Muscle layer of duodenum (tissue), 2 donors: ENCODE data around the gene SNX21.

ENCODE experiments used
- H3K27ac ChIP-seq: one replicate; pipeline ENCODE4 v1.7.0; 2013; ENCODE audit warnings: mild to moderate bottlenecking, low read length
- H3K27me3 ChIP-seq: one replicate; pipeline ENCODE4 v1.7.0; 2013; ENCODE audit warnings: low read depth, mild to moderate bottlenecking, control low read depth, low read length
- H3K36me3 ChIP-seq, 2 donors: one replicate each; pipeline ENCODE4 v1.7.0; 2013; ENCODE audit warnings: low read length in 2 of 2, control low read depth in 1 of 2, mild to moderate bottlenecking in 1 of 2; ENCODE audit not compliant: insufficient read depth in 2 of 2, control insufficient read depth in 1 of 2
- H3K4me1 ChIP-seq, 2 donors: one replicate each; pipeline ENCODE4 v1.7.0; 2013; ENCODE audit warnings: low read length in 2 of 2, mild to moderate bottlenecking in 2 of 2, control low read depth in 1 of 2, moderate library complexity in 1 of 2; ENCODE audit not compliant: insufficient read depth in 2 of 2, control insufficient read depth in 1 of 2
- H3K4me3 ChIP-seq, 2 donors: one replicate each; pipeline ENCODE4 v1.7.0; 2013; ENCODE audit warnings: low read length in 2 of 2, low read depth in 1 of 2, mild to moderate bottlenecking in 1 of 2
- H3K9me3 ChIP-seq, 2 donors: one replicate each; pipeline ENCODE4 v1.7.0; 2013; ENCODE audit warnings: low read length in 2 of 2, control low read depth in 1 of 2, mild to moderate bottlenecking in 1 of 2; ENCODE audit not compliant: control insufficient read depth in 1 of 2
- donor health status: healthy.

Gene SNX21

DNA sequence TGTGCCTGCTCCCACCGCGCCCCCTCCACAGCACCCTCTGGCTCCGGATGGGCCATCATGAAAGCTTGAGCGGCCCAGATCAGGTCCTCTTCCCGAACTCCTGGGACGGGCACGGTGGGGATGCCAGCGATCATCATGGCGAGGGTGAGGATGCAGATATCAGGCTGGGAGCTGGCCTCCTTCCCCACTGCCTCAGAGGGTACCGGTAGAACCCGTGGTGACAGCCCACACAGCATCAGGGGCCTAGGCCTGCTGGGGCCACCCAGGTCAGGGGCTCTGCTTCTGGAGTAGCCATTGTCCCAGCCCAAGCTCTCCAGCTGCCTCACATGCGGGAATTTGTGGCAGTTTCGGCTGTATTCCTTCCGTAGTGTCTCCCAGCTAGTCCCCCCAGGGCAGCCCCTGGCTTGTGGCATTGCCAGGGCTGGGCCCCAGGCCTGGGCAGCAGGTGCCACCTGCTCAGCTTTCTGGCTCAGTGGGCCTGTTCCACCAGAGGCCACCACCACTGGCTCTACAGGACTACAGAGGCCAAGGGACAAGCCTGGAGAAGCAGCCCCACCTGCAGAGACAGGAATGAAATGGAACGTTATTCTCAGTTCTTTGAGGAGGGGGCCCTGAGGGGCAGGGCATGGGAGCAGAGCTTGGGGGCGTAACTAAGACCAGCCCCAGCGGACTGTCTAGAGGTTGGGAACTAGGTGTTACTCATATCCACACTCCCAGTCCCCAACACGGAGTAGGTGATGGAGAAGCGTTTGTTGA is 53.2 kb downstream of the SNX21 start:
- peaks cover 0 to 34% of the 10 kb centered on the region in 2 donors for H3K4me1 ChIP-seq

DNA sequence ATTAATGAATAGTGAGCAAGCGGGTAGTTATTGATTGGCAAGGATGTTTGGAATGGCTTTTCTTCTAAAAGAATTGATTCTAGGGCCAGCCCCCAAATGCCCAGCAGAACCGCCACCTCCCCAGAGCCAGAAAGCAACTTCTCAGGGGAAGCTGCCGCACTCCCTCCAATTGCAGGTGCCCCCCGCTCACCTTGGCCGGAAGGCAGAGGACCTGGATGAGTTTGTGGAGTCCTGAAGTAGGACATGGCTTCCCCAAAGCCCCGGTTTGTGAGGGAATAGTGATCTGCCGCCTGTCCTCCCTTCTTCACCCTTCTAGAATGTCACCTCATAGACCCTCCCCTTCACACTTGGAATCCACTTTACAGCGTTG is 53.7 kb downstream of the SNX21 start, which contains the start of gene SPATA25:
TSS of gene SPATA25 (minus strand) at position 277 of the 370 bp plus-strand sequence. CDS start at position 245, 32 bp downstream.
- Histone ChIP-seq H3K4me1 (peaks cover 5 to 35% of the 10 kb centered on the region in 2 donors), H3K27ac (no peak within 1 kb of the TSS), H3K4me3 (no peak within 1 kb of the TSS), H3K27me3 (no peaks in the 10 kb centered on the region), H3K9me3 (no peaks in the 10 kb centered on the region), H3K36me3 (peaks cover 20 to 40% of the 10 kb centered on the region in 2 donors)

More for the DNA sequence above, 53.2 kb downstream of the SNX21 start:
- Histone ChIP-seq H3K9me3 (no peaks in the 10 kb centered on the region), H3K4me3 (no peak overlapping the region), H3K27ac (no peak overlapping the region), H3K27me3 (no peaks in the 10 kb centered on the region), H3K36me3 (peaks cover 20 to 43% of the 10 kb centered on the region in 2 donors)

DNA sequence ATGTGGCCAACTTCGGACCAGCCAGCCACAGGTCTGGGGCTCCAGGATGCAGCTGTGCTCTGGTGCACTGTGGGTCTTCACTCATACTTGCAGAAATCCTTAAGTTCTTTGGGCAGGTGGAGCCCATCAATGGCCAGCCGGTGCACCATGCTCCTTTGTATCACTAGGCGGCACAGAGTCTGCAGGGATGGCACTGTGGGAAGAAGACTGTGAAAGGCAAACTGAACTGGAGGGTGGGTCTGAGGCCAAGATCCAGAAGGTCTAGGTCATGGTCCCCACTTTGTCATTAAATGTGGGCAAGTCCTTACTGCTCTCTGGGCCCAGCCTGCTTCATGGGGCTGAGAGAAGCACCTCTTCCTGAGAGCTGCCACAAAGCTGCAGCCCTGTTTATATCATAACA is 55.1 kb downstream of the SNX21 start:
- Histone ChIP-seq H3K27me3 (no peaks in the 10 kb centered on the region), H3K4me3 (no peak overlapping the region), H3K9me3 (no peaks in the 10 kb centered on the region), H3K4me1 (peaks cover 12 to 39% of the 10 kb centered on the region in 2 donors), H3K36me3 (peaks cover 10 to 34% of the 10 kb centered on the region in 2 donors), H3K27ac (no peak overlapping the region)

DNA sequence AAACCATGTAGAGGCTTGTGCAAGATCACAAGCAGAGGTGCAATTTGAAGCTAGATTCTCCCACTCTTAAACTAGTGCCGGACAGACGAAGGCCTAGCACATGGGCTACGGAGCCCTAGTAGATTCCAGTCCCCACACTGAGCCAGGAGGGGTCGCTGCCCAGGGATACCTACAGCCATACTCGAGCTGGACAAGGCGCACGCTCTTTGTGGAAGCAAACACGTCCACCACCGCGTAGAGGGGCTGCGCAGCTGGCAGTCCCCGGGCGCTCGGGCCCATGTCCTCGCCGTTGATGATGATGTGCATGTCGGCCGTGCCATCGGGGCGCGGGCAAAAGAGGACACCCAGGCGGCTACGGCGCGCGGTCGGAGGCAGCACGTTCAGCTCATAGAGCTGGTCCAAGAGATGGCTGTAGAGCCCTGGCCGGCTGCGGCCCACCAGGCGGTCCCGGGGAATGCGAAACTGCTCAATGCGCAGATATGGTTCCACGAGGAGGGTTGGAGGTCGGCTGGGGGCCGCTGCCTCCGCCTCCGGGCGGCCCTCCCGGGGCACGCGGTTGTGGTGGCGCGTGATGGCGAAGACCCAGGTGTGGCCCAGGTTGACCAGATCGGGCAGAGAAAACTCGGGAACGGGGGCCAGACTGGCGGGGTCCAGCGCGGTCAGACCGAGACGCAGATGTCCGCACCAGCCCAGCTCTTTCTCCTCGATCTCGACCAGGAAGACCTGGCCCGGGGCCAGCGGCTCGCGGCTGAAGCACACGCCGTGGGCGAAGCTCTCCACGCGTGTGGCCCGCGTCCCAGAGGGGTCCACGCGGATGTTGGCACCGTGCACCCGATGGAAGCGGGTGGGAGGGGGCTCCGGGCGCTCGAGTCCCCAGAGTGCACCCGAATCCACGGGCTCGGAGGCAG is 56.7 kb downstream of the SNX21 start:
- H3K27ac ChIP-seq, result peak overlapping the region; percentile 63
- H3K36me3 ChIP-seq, result peaks cover 17 to 40% of the 10 kb centered on the region in 2 donors
- peaks cover 12 to 32% of the 10 kb centered on the region in 2 donors for H3K4me1 ChIP-seq
- no peaks in the 10 kb centered on the region for H3K9me3 ChIP-seq
- H3K4me3 ChIP-seq, result peak overlapping the region; percentile 69 to 95
- H3K27me3 ChIP-seq, result no peaks in the 10 kb centered on the region

DNA sequence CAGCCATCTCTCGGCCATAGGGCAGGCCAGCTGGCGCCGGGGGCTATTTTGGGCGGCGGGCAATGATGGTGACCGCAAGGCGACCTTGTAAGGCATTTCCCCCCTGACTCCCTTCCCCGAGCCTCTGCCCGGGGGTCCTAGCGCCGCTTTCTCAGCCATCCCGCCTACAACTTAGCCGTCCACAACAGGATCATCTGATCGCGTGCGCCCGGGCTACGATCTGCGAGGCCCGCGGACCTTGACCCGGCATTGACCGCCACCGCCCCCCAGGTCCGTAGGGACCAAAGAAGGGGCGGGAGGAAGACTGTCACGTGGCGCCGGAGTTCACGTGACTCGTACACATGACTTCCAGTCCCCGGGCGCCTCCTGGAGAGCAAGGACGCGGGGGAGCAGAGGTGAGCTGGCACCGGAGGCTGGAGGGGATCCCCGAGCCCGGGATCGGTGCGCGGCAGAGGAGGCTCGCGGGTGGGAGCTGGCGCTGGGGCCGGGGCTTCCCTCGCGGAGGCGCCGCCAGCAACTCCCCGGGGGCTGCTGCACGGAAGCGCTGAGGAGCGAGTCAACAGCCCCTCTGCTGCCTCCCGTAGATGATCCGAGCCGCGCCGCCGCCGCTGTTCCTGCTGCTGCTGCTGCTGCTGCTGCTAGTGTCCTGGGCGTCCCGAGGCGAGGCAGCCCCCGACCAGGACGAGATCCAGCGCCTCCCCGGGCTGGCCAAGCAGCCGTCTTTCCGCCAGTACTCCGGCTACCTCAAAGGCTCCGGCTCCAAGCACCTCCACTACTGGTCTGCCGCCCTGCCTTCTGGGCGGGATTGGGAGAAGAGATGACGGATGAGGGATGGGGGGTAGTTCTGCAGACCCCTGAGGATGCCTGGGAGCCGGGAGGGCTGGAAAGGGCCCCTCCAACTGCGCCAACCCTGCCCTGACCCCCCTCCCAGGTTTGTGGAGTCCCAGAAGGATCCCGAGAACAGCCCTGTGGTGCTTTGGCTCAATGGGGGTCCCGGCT is 57.7 kb downstream of the SNX21 start, which contains the start of the genes CTSA and NEURL2:
TSS of gene CTSA (plus strand) at position 351 of the 999 bp plus-strand sequence. CDS start at position 585, 234 bp downstream.
TSS of gene NEURL2 (minus strand) at position 224 of the 999 bp plus-strand sequence. CDS start at position 7, 217 bp downstream.
- Histone ChIP-seq H3K9me3 (no peaks in the 10 kb centered on the region), H3K4me3 (peak within 1 kb of the TSS; percentile 69 to 95), H3K27ac (peak within 1 kb of the TSS; percentile 63), H3K36me3 (peaks cover 17 to 39% of the 10 kb centered on the region in 2 donors), H3K4me1 (peaks cover 12 to 30% of the 10 kb centered on the region in 2 donors), H3K27me3 (no peaks in the 10 kb centered on the region)

DNA sequence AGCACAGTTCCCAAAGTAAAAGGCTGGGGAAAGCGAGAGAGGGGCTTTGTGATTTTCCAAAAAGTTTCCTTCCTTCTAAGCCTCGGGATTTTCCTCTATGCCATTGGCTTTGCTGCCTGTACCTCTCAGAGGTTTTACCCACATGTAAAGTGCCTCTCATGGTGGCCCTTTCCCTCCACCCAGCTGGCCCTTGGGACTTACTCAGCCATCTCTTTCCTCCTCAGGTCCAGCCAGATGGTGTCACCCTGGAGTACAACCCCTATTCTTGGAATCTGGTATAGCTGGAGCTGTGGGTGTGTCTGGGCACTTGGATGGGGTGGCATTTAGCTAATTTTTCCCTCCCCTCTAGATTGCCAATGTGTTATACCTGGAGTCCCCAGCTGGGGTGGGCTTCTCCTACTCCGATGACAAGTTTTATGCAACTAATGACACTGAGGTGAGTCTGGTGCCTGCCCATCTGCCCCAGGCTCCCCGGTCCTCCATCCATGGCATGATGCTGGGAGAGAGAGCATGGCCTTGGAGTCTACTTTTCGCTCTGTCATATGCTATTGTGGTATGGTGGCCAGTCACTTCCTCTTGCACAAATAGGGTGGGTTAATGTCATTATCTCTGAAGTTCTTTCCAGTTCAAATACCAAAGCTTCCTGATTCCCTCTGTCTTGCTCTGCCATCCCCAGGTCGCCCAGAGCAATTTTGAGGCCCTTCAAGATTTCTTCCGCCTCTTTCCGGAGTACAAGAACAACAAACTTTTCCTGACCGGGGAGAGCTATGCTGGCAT is 58.6 kb downstream of the SNX21 start:
- peaks cover 23 to 38% of the 10 kb centered on the region in 2 donors for H3K36me3 ChIP-seq
- H3K4me3 ChIP-seq, result peak overlapping the region; percentile 69 to 95
- H3K27ac ChIP-seq, result no peak overlapping the region
- H3K4me1 ChIP-seq, result peaks cover 12 to 30% of the 10 kb centered on the region in 2 donors
- H3K9me3 ChIP-seq, result no peaks in the 10 kb centered on the region
- no peaks in the 10 kb centered on the region for H3K27me3 ChIP-seq
